Measurements from ENCODE around the gene ATP2C1. TPM values are rescaled to one million over a fixed set of nuclear protein-coding genes. Genes with fewer than 3 reads are reported as not detected.

ATP2C1 gene
- total and polyA plus RNA-seq, 2 of the 4 experiments (the other 2 are of a cell fraction) = 41.4 to 50.2 TPM

DNA sequence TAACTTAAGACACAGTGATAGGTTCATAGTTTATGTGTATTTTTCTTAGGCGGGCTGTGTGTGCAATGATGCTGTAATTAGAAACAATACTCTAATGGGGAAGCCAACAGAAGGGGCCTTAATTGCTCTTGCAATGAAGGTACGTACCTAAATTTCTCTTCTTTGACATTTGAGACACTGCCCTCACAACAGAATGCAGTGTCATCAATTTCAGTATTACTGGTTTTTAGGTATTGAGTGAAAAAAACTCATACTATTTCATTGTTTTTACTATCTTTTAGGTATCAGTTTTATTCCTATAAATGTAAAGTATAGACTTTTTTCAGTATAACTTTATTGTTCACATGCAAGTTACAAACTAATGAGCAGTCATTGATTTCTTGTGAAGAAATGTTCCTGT lies 73.4 kb downstream of the ATP2C1 start:
- Histone ChIP-seq H2AK9ac (replicated peaks; ENCODE audit: low read depth, low read length, poor library complexity) (no peak overlapping the region), H3K4me1 (ENCODE audit: control insufficient read depth, insufficient read depth, low read length) (peaks cover 4% of the 10 kb centered on the region; the same call in 1 of the 2 replicates), H3K4me3 (ENCODE audit: insufficient read depth, low read depth, low read length) (no peak overlapping the region), H4K20me1 (ENCODE audit: insufficient read depth, low read length) (no peaks in the 10 kb centered on the region), H3K9me1 (ENCODE audit: insufficient read depth, low read length) (0 out of 2 replicates have a peak, but pooled peaks cover 3% of the 10 kb centered on the region), H3K9ac (ENCODE audit: low read depth, low read length) (no peak overlapping the region), H2BK120ac (ENCODE audit: low read depth, low read length) (no peak overlapping the region), H4K91ac (ENCODE audit: insufficient read depth, low read depth, low read length) (no peak overlapping the region), H3K18ac (ENCODE audit: low read depth, low read length) (no peak overlapping the region), H4K5ac (ENCODE audit: low read depth, low read length) (no peak overlapping the region), H2AFZ (replicated peaks; ENCODE audit: low read length, poor library complexity) (no peak overlapping the region), H3K27me3 (ENCODE audit: control insufficient read depth, insufficient read depth, low read length) (no peaks in the 10 kb centered on the region), H3K79me1 (ENCODE audit: low read depth in 1 of 2, low read length in 2 of 2) (peaks cover 8 to 11% of the 10 kb centered on the region in 2 experiments; a peak in 2 of 4 replicates), H2AK5ac (ENCODE audit: low read depth, low read length) (no peak overlapping the region), H4K8ac (ENCODE audit: low read depth in 2 of 2, low read length in 2 of 2) (no peak overlapping the region), H3K36me3 (ENCODE audit: control insufficient read depth, insufficient read depth, low read length) (peaks cover 9% of the 10 kb centered on the region), H2BK5ac (ENCODE audit: low read depth, low read length, poor library complexity, severe bottlenecking) (peak overlapping the region; percentile 9), H2BK20ac (ENCODE audit: low read depth, low read length) (no peak overlapping the region), H2BK15ac (ENCODE audit: low read depth, low read length) (no peak overlapping the region), H3K14ac (replicated peaks; ENCODE audit: low read depth, low read length) (no peak overlapping the region), H3K56ac (ENCODE audit: extremely low read depth, insufficient read depth, low read length) (no peak overlapping the region), H3K4me2 (ENCODE audit: low read depth, low read length) (no peak overlapping the region), H3K4ac (ENCODE audit: low read depth, low read length) (no peak overlapping the region), H3K23ac (ENCODE audit: low read depth, low read length) (no peak overlapping the region), H3K9me3 (ENCODE audit: control insufficient read depth, insufficient read depth, low read length) (no peaks in the 10 kb centered on the region), H3K27ac (ENCODE audit: insufficient read depth, low read length) (no peak overlapping the region)
- ChIA-PET CTCF (interaction anchor here (0.6 kb wide), 1 partner anchor 74 kb away, joined by 3 read pairs; no protein-coding TSS in a partner anchor), POLR2A (ENCODE audit: unreplicated experiment) (no interaction called here)
- DNase-seq (no peak), ATAC-seq (ENCODE audit: low read depth) (no peak)
- WGBS, 2 experiments (ENCODE audit: extremely low coverage in 2 of 2, insufficient read length in 1 of 2) = no CpG with 5 or more reads among the region's 2 CpGs
- in situ Hi-C loops (cut with MboI; ENCODE audit: low sequenced_read_pairs) = loop anchor here (25.0 kb wide), 1 partner anchor 1470 kb away; no protein-coding TSS in a partner anchor
- dilution Hi-C loops (cut with HindIII; ENCODE audit: low sequenced_read_pairs, unreplicated experiment) = no loop called here
- no TSS peak for BruUV-seq (replicated peaks)
- TF ChIP-seq MAFK (IDR thresholded peaks at IDR 0.05; ENCODE audit: low read depth, low read length) = peak; percentile 93
- TF ChIP-seq CEBPB (IDR thresholded peaks at IDR 0.05; ENCODE audit: low read depth, low read length) = no peak
- intact Hi-C loops (cut with micrococcal nuclease) = loop anchor here (10.0 kb wide), 1 partner anchor 392 kb away; no protein-coding TSS in a partner anchor

Data from IMR-90 (cell line).